ENCODE data around the gene AAK1. TPM values are rescaled to one million over a fixed set of nuclear protein-coding genes. Genes with fewer than 3 reads are reported as not detected.

The AAK1 gene
- total and polyA plus RNA-seq, 3 experiments from 2014 or later, result 71.7 to 114 (median 74.0) TPM

GRCh38 chr2:69642709-69643601 lies 584 bp downstream of the AAK1 start:
- no peaks in the 10 kb centered on the region for H3K36me3 ChIP-seq (ENCODE audit: insufficient read depth, low read length)
- Mint-ChIP-seq H3K4me1 (peaks cover 66 to 76% (median 72%) of the 10 kb centered on the region in 3 donors), H3K4me3 (peak overlapping the region; percentile 95 to 99 (median 97)), H3K9me3 (peaks cover 0 to 2% (median 0%) of the 10 kb centered on the region in 5 donors), H3K27me3 (peaks cover 0 to 4% of the 10 kb centered on the region in 2 donors), H3K36me3 (peaks cover 0 to 50% (median 12%) of the 10 kb centered on the region in 3 donors), H3K27ac (peak overlapping the region; percentile 88 to 98 (median 96))
- CTCF ChIA-PET, result interaction anchor here (1.0 to 9.4 kb wide), 7 partner anchors 21 to 174 kb away, joined by 3 to 66 read pairs (median 4); no protein-coding TSS in a partner anchor
- POLR2A ChIA-PET, result interaction anchor here (1.0 to 3.8 kb wide), 4 partner anchors 15 to 206 kb away, joined by 9 to 14 read pairs (median 11); partner anchors contain the start of gene NFU1
- DNase-seq, result peak; percentile 19 to 75 (median 46)
- H3K4me3 ChIP-seq (ENCODE audit: low read length), result peak overlapping the region; percentile 79
- no peaks in the 10 kb centered on the region for H3K9me3 ChIP-seq (ENCODE audit: low read length)
- peaks cover 49% of the 10 kb centered on the region for H3K4me1 ChIP-seq (ENCODE audit: insufficient read depth, low read length)
- no peaks in the 10 kb centered on the region for H3K27me3 ChIP-seq (ENCODE audit: insufficient read depth, low read length, poor library complexity, severe bottlenecking)
- peak overlapping the region; percentile 71 for H3K27ac ChIP-seq (ENCODE audit: low read depth, low read length)

GRCh38 chr2:69641887-69642708 lies 1.4 kb downstream of the AAK1 start:
- Histone ChIP-seq H3K4me1 (ENCODE audit: insufficient read depth, low read length) (peaks cover 54% of the 10 kb centered on the region), H3K36me3 (ENCODE audit: insufficient read depth, low read length) (no peaks in the 10 kb centered on the region), H3K27me3 (ENCODE audit: insufficient read depth, low read length, poor library complexity, severe bottlenecking) (no peaks in the 10 kb centered on the region), H3K9me3 (ENCODE audit: low read length) (no peaks in the 10 kb centered on the region), H3K4me3 (ENCODE audit: low read length) (peak overlapping the region; percentile 79), H3K27ac (ENCODE audit: low read depth, low read length) (peak overlapping the region; percentile 71)
- Mint-ChIP-seq H3K4me1 (peaks cover 71 to 78% (median 75%) of the 10 kb centered on the region in 3 donors), H3K36me3 (peaks cover 0 to 58% (median 15%) of the 10 kb centered on the region in 3 donors), H3K4me3 (peak overlapping the region; percentile 95 to 99 (median 97)), H3K9me3 (peaks cover 0 to 2% (median 0%) of the 10 kb centered on the region in 5 donors), H3K27ac (peak overlapping the region; percentile 82 to 98 (median 96)), H3K27me3 (peaks cover 0 to 4% of the 10 kb centered on the region in 2 donors)
- POLR2A ChIA-PET, result interaction anchor here (0.6 to 3.8 kb wide), 3 partner anchors 48 to 295 kb away, joined by 3 to 14 read pairs (median 4); partner anchors contain the start of gene NFU1
- CTCF ChIA-PET, result interaction anchor here (1.1 to 9.4 kb wide), 5 partner anchors 21 to 175 kb away, joined by 4 to 66 read pairs (median 4); no protein-coding TSS in a partner anchor
- DNase-seq, result peak in 2 of 5 donors; percentile 27 to 64

- peak overlapping the region; percentile 95 to 99 (median 97) for H3K4me3 Mint-ChIP-seq
- peak overlapping the region; percentile 79 for H3K4me3 ChIP-seq (ENCODE audit: low read length)
- peaks cover 0 to 60% (median 17%) of the 10 kb centered on the region in 3 donors for H3K36me3 Mint-ChIP-seq
- ChIA-PET CTCF (interaction anchor here (0.9 to 9.4 kb wide), 6 partner anchors 10 to 175 kb away, joined by 3 to 66 read pairs (median 4); no protein-coding TSS in a partner anchor), POLR2A (interaction anchor here (0.5 to 0.7 kb wide), 3 partner anchors 46 to 294 kb away, joined by 3 to 4 read pairs (median 3); no protein-coding TSS in a partner anchor)
- H3K36me3 ChIP-seq (ENCODE audit: insufficient read depth, low read length), result no peaks in the 10 kb centered on the region
- peak overlapping the region; percentile 71 for H3K27ac ChIP-seq (ENCODE audit: low read depth, low read length)
- H3K9me3 ChIP-seq (ENCODE audit: low read length), result no peaks in the 10 kb centered on the region
- peak overlapping the region; percentile 82 to 98 (median 96) for H3K27ac Mint-ChIP-seq
- peaks cover 0 to 2% (median 0%) of the 10 kb centered on the region in 5 donors for H3K9me3 Mint-ChIP-seq
- H3K27me3 ChIP-seq (ENCODE audit: insufficient read depth, low read length, poor library complexity, severe bottlenecking), result no peaks in the 10 kb centered on the region
- H3K4me1 Mint-ChIP-seq, result peaks cover 68 to 76% (median 74%) of the 10 kb centered on the region in 3 donors
- H3K4me1 ChIP-seq (ENCODE audit: insufficient read depth, low read length), result peaks cover 53% of the 10 kb centered on the region
- DNase-seq, result no peak
- peaks cover 0 to 4% of the 10 kb centered on the region in 2 donors for H3K27me3 Mint-ChIP-seq
Measured at GRCh38 chr2:69641471-69641870, 2.1 kb downstream of the AAK1 start.

- Histone ChIP-seq H3K4me3 (ENCODE audit: low read length) (peak overlapping the region; percentile 79), H3K27ac (ENCODE audit: low read depth, low read length) (no peak overlapping the region), H3K27me3 (ENCODE audit: insufficient read depth, low read length, poor library complexity, severe bottlenecking) (no peaks in the 10 kb centered on the region), H3K4me1 (ENCODE audit: insufficient read depth, low read length) (peaks cover 58% of the 10 kb centered on the region), H3K36me3 (ENCODE audit: insufficient read depth, low read length) (no peaks in the 10 kb centered on the region), H3K9me3 (ENCODE audit: low read length) (no peaks in the 10 kb centered on the region)
- Mint-ChIP-seq H3K27me3 (peaks cover 0 to 2% of the 10 kb centered on the region in 2 donors), H3K9me3 (no peaks in the 10 kb centered on the region), H3K4me3 (peak overlapping the region; percentile 95 to 99 (median 97)), H3K36me3 (peaks cover 0 to 70% (median 19%) of the 10 kb centered on the region in 3 donors), H3K27ac (peak overlapping the region; percentile 20 to 97 (median 91)), H3K4me1 (peaks cover 57 to 74% (median 73%) of the 10 kb centered on the region in 3 donors)
- ChIA-PET CTCF (interaction anchor here (0.7 to 9.4 kb wide), 3 partner anchors 11 to 76 kb away, joined by 4 to 66 read pairs (median 17); no protein-coding TSS in a partner anchor), POLR2A (no interaction called here)
- DNase-seq, result no peak
Measured at GRCh38 chr2:69639266-69639665, 4.3 kb downstream of the AAK1 start.

GRCh38 chr2:69638630-69639029 lies 4.9 kb downstream of the AAK1 start:
- H3K4me1 Mint-ChIP-seq, result peaks cover 62 to 79% (median 78%) of the 10 kb centered on the region in 3 donors

GRCh38 chr2:69637923-69638322 lies 5.6 kb downstream of the AAK1 start:
- H3K9me3 Mint-ChIP-seq, result no peaks in the 10 kb centered on the region
- Histone ChIP-seq H3K4me1 (ENCODE audit: insufficient read depth, low read length) (peaks cover 60% of the 10 kb centered on the region), H3K27ac (ENCODE audit: low read depth, low read length) (no peak overlapping the region), H3K27me3 (ENCODE audit: insufficient read depth, low read length, poor library complexity, severe bottlenecking) (no peaks in the 10 kb centered on the region), H3K9me3 (ENCODE audit: low read length) (no peaks in the 10 kb centered on the region), H3K4me3 (ENCODE audit: low read length) (no peak overlapping the region), H3K36me3 (ENCODE audit: insufficient read depth, low read length) (no peaks in the 10 kb centered on the region)
- no peak for DNase-seq
- H3K4me3 Mint-ChIP-seq, result peak overlapping the region; percentile 4 to 99 (median 96)
- POLR2A ChIA-PET, result no interaction called here
- no peaks in the 10 kb centered on the region for H3K27me3 Mint-ChIP-seq
- H3K4me1 Mint-ChIP-seq, result peaks cover 63 to 84% (median 80%) of the 10 kb centered on the region in 3 donors
- peak overlapping the region; percentile 5 to 93 (median 82) for H3K27ac Mint-ChIP-seq
- H3K36me3 Mint-ChIP-seq, result peaks cover 0 to 67% (median 19%) of the 10 kb centered on the region in 3 donors
- CTCF ChIA-PET, result interaction anchor here (1.0 to 1.8 kb wide), 3 partner anchors 17 to 200 kb away, joined by 3 to 5 read pairs (median 5); partner anchors contain the start of gene NFU1

More at GRCh38 chr2:69638630-69639029, 4.9 kb downstream of the AAK1 start:
- H3K27me3 ChIP-seq (ENCODE audit: insufficient read depth, low read length, poor library complexity, severe bottlenecking), result no peaks in the 10 kb centered on the region
- H3K9me3 Mint-ChIP-seq, result no peaks in the 10 kb centered on the region
- H3K4me3 ChIP-seq (ENCODE audit: low read length), result no peak overlapping the region
- peak overlapping the region; percentile 4 to 99 (median 96) for H3K4me3 Mint-ChIP-seq
- CTCF ChIA-PET, result interaction anchor here (0.7 to 9.4 kb wide), 4 partner anchors 10 to 77 kb away, joined by 4 to 66 read pairs (median 11); no protein-coding TSS in a partner anchor
- H3K36me3 ChIP-seq (ENCODE audit: insufficient read depth, low read length), result no peaks in the 10 kb centered on the region
- peak overlapping the region; percentile 5 to 93 (median 82) for H3K27ac Mint-ChIP-seq
- H3K27me3 Mint-ChIP-seq, result no peaks in the 10 kb centered on the region
- POLR2A ChIA-PET, result no interaction called here
- H3K9me3 ChIP-seq (ENCODE audit: low read length), result no peaks in the 10 kb centered on the region
- peaks cover 0 to 69% (median 19%) of the 10 kb centered on the region in 3 donors for H3K36me3 Mint-ChIP-seq
- DNase-seq, result no peak
- peaks cover 60% of the 10 kb centered on the region for H3K4me1 ChIP-seq (ENCODE audit: insufficient read depth, low read length)
- H3K27ac ChIP-seq (ENCODE audit: low read depth, low read length), result no peak overlapping the region

- DNase-seq, result no peak
- ChIA-PET POLR2A (no interaction called here), CTCF (interaction anchor here (1.8 to 1.9 kb wide), 2 partner anchors 71 to 199 kb away, joined by 3 to 6 read pairs; partner anchors contain the start of gene NFU1)
- Histone ChIP-seq H3K9me3 (ENCODE audit: low read length) (no peaks in the 10 kb centered on the region), H3K36me3 (ENCODE audit: insufficient read depth, low read length) (no peaks in the 10 kb centered on the region), H3K4me1 (ENCODE audit: insufficient read depth, low read length) (peaks cover 69% of the 10 kb centered on the region), H3K27me3 (ENCODE audit: insufficient read depth, low read length, poor library complexity, severe bottlenecking) (no peaks in the 10 kb centered on the region), H3K27ac (ENCODE audit: low read depth, low read length) (no peak overlapping the region), H3K4me3 (ENCODE audit: low read length) (no peak overlapping the region)
- Mint-ChIP-seq H3K36me3 (peaks cover 0 to 63% (median 17%) of the 10 kb centered on the region in 3 donors), H3K4me3 (peak overlapping the region in 2 of 7 donors; percentile 2 to 11), H3K9me3 (no peaks in the 10 kb centered on the region), H3K27ac (peak overlapping the region in 1 of 8 donors; percentile 77), H3K4me1 (peaks cover 68 to 80% (median 75%) of the 10 kb centered on the region in 3 donors), H3K27me3 (no peaks in the 10 kb centered on the region)
Measured at GRCh38 chr2:69636395-69636794, 7.1 kb downstream of the AAK1 start.
